ENCODE measurements around the gene CRIM1.

Gene CRIM1

DNA sequence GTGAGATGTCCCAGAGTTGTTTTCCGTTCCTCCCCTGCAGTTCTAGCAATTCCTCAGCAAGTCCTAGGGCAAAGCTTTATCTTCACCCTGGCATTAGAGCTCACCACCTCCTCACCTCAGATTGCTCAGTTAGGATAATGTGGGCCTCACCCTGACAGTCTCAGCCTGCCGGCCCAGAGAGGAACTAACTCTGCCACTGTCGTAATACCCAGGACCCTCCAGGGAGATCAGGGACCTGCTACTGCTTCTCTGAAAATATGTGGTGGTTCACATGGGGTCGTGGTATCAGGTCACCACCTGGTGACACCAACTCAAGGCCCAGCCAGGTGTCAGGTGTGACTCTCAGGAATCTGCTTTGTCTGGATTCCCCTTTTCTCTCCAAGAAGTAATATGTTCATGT, 121.7 kb downstream of the CRIM1 start:
- ATAC-seq = no peak; the same call in 2 of the 3 replicates
- no peak for TF ChIP-seq PPARA (CRISPR knock-in tag; IDR thresholded peaks at IDR 0.05; ENCODE audit: borderline replicate concordance)
- no peak for TF ChIP-seq GLIS3 (CRISPR knock-in tag; IDR thresholded peaks at IDR 0.05)
- TF ChIP-seq, protein P1, sequence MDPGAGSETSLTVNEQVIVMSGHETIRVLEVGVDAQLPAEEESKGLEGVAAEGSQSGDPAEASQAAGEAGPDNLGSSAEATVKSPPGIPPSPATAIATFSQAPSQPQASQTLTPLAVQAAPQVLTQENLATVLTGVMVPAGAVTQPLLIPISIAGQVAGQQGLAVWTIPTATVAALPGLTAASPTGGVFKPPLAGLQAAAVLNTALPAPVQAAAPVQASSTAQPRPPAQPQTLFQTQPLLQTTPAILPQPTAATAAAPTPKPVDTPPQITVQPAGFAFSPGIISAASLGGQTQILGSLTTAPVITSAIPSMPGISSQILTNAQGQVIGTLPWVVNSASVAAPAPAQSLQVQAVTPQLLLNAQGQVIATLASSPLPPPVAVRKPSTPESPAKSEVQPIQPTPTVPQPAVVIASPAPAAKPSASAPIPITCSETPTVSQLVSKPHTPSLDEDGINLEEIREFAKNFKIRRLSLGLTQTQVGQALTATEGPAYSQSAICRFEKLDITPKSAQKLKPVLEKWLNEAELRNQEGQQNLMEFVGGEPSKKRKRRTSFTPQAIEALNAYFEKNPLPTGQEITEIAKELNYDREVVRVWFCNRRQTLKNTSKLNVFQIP (CRISPR knock-in tag; IDR thresholded peaks at IDR 0.05; ENCODE audit: borderline replicate concordance, low read depth) = no peak
- no peak for TF ChIP-seq ZFP3 (CRISPR knock-in tag; IDR thresholded peaks at IDR 0.05)
- no peak for TF ChIP-seq ISL1 (CRISPR knock-in tag; IDR thresholded peaks at IDR 0.05)
- TF ChIP-seq, protein P2, sequence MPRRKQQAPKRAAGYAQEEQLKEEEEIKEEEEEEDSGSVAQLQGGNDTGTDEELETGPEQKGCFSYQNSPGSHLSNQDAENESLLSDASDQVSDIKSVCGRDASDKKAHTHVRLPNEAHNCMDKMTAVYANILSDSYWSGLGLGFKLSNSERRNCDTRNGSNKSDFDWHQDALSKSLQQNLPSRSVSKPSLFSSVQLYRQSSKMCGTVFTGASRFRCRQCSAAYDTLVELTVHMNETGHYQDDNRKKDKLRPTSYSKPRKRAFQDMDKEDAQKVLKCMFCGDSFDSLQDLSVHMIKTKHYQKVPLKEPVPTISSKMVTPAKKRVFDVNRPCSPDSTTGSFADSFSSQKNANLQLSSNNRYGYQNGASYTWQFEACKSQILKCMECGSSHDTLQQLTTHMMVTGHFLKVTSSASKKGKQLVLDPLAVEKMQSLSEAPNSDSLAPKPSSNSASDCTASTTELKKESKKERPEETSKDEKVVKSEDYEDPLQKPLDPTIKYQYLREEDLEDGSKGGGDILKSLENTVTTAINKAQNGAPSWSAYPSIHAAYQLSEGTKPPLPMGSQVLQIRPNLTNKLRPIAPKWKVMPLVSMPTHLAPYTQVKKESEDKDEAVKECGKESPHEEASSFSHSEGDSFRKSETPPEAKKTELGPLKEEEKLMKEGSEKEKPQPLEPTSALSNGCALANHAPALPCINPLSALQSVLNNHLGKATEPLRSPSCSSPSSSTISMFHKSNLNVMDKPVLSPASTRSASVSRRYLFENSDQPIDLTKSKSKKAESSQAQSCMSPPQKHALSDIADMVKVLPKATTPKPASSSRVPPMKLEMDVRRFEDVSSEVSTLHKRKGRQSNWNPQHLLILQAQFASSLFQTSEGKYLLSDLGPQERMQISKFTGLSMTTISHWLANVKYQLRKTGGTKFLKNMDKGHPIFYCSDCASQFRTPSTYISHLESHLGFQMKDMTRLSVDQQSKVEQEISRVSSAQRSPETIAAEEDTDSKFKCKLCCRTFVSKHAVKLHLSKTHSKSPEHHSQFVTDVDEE (CRISPR knock-in tag; IDR thresholded peaks at IDR 0.05) = no peak
- no peak for TF ChIP-seq OSR1 (CRISPR knock-in tag; IDR thresholded peaks at IDR 0.05)
- TF ChIP-seq, protein P3, sequence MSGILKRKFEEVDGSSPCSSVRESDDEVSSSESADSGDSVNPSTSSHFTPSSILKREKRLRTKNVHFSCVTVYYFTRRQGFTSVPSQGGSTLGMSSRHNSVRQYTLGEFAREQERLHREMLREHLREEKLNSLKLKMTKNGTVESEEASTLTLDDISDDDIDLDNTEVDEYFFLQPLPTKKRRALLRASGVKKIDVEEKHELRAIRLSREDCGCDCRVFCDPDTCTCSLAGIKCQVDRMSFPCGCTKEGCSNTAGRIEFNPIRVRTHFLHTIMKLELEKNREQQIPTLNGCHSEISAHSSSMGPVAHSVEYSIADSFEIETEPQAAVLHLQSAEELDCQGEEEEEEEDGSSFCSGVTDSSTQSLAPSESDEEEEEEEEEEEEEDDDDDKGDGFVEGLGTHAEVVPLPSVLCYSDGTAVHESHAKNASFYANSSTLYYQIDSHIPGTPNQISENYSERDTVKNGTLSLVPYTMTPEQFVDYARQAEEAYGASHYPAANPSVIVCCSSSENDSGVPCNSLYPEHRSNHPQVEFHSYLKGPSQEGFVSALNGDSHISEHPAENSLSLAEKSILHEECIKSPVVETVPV (CRISPR knock-in tag; IDR thresholded peaks at IDR 0.05) = no peak
- TF ChIP-seq CSDC2 (CRISPR knock-in tag; IDR thresholded peaks at IDR 0.05) = no peak
- TF ChIP-seq ESRRG (CRISPR knock-in tag; IDR thresholded peaks at IDR 0.05) = no peak
- no peak for TF ChIP-seq ZNF565 (CRISPR knock-in tag; conservative IDR thresholded peaks at IDR 0.05; ENCODE audit: low read depth)
- TF ChIP-seq, protein P4, sequence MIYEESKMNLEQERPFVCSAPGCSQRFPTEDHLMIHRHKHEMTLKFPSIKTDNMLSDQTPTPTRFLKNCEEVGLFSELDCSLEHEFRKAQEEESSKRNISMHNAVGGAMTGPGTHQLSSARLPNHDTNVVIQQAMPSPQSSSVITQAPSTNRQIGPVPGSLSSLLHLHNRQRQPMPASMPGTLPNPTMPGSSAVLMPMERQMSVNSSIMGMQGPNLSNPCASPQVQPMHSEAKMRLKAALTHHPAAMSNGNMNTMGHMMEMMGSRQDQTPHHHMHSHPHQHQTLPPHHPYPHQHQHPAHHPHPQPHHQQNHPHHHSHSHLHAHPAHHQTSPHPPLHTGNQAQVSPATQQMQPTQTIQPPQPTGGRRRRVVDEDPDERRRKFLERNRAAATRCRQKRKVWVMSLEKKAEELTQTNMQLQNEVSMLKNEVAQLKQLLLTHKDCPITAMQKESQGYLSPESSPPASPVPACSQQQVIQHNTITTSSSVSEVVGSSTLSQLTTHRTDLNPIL (CRISPR knock-in tag; IDR thresholded peaks at IDR 0.05; ENCODE audit: low read depth) = no peak
- no peak for TF ChIP-seq ZNF8 (CRISPR knock-in tag; IDR thresholded peaks at IDR 0.05)
- no peak for TF ChIP-seq ZC3H10 (CRISPR knock-in tag; IDR thresholded peaks at IDR 0.05)
- TF ChIP-seq ZFP30 (CRISPR knock-in tag; IDR thresholded peaks at IDR 0.05) = no peak
- no peak for TF ChIP-seq TOX (CRISPR knock-in tag; IDR thresholded peaks at IDR 0.05; ENCODE audit: borderline replicate concordance)
- TF ChIP-seq, protein P5, sequence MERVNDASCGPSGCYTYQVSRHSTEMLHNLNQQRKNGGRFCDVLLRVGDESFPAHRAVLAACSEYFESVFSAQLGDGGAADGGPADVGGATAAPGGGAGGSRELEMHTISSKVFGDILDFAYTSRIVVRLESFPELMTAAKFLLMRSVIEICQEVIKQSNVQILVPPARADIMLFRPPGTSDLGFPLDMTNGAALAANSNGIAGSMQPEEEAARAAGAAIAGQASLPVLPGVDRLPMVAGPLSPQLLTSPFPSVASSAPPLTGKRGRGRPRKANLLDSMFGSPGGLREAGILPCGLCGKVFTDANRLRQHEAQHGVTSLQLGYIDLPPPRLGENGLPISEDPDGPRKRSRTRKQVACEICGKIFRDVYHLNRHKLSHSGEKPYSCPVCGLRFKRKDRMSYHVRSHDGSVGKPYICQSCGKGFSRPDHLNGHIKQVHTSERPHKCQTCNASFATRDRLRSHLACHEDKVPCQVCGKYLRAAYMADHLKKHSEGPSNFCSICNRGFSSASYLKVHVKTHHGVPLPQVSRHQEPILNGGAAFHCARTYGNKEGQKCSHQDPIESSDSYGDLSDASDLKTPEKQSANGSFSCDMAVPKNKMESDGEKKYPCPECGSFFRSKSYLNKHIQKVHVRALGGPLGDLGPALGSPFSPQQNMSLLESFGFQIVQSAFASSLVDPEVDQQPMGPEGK (CRISPR knock-in tag; IDR thresholded peaks at IDR 0.05; ENCODE audit: borderline replicate concordance) = no peak
- no peak for TF ChIP-seq BACH2 (CRISPR knock-in tag; IDR thresholded peaks at IDR 0.05; ENCODE audit: borderline replicate concordance)

DNA sequence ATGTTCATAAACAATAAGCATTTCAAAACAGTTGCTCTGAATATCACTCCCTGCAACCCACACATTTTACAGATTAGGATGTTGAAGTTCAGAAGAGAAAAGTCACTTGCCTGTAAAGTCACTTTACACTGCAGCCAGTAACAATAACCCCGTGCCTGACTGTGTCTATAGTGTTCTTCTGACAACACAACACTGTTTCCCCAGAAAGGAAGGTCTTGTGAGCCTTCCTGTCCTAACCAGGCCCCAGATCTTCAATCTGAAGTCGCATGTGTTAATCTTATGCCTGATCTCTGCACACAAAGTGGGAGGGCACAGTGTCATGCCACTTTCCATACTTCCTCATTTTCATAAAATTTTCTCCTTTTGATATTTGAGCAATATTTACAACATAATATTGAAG, 122.2 kb downstream of the CRIM1 start:
- ATAC-seq = peak; percentile 20
- TF ChIP-seq, protein P4 (CRISPR knock-in tag; IDR thresholded peaks at IDR 0.05; ENCODE audit: low read depth) = no peak
- TF ChIP-seq PPARA (CRISPR knock-in tag; IDR thresholded peaks at IDR 0.05; ENCODE audit: borderline replicate concordance) (no peak), GLIS3 (CRISPR knock-in tag; IDR thresholded peaks at IDR 0.05) (no peak), CSDC2 (CRISPR knock-in tag; IDR thresholded peaks at IDR 0.05) (no peak; the same call in 1 of the 2 replicates), TOX (CRISPR knock-in tag; IDR thresholded peaks at IDR 0.05; ENCODE audit: borderline replicate concordance) (no peak), ZFP3 (CRISPR knock-in tag; IDR thresholded peaks at IDR 0.05) (no peak)
- TF ChIP-seq, protein P1 (CRISPR knock-in tag; IDR thresholded peaks at IDR 0.05; ENCODE audit: borderline replicate concordance, low read depth) = no peak
- TF ChIP-seq, protein P3 (CRISPR knock-in tag; IDR thresholded peaks at IDR 0.05) = no peak
